HG02840 (cell line): ENCODE results near the gene RB1.

ENCODE experiments used
- ATAC-seq: cut with Tn5 transposase; IDR thresholded peaks from one replicate; pipeline ENCODE4 v1.9.1; 2021; ENCODE audit warnings: mild to moderate bottlenecking, moderate library complexity, moderate number of reproducible peaks; ENCODE audit not compliant: unreplicated experiment, low FRiP score

Gene RB1

DNA sequence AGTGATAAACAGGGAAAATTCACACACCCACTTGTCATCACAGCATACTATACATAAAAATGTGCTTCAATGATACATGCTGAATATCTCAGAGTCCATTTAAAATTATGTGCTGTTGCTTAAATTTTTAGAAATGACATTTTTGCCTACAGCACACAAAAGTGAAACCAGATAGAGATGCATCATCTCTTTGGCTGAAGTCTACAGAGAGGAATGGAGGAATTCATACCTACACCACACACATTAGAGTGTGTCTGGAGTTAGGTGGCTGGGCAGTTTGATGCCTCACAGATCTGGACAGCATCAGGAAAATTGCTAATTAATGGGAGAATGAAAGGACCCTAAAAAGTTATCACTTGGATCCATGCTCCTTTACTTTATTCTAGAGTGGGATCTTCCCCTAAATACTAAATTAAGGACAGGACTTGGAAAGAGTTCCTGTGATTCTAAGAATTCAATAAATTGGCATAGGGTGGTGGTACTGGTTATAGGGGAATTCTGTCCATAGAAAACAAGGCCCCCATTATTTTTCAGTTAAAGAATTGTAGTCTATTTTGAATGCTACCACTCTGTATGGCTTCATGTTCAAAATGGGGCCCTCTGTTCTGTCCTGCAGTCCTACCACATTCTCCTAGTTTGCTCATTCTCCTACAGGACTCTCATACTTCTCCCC, 188.0 kb downstream of the RB1 start:
- ATAC-seq = no peak

DNA sequence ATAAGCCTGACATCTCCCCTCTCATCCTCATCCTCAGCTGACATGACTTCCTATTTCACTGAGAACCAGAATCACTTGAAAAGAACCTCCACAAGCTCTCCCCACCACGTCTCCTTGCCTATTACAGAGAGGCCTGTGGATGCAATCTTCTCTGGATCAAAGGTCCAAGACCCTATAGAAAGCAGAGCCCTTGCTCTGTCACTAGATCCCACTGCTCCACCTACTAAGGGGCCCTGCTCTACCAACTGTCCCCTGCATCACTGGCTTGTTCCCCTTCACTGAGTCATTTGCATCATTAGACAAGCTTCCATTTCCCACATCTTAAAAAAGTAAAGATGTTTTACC, 188.5 kb downstream of the RB1 start:
- peak; percentile 46 for ATAC-seq

DNA sequence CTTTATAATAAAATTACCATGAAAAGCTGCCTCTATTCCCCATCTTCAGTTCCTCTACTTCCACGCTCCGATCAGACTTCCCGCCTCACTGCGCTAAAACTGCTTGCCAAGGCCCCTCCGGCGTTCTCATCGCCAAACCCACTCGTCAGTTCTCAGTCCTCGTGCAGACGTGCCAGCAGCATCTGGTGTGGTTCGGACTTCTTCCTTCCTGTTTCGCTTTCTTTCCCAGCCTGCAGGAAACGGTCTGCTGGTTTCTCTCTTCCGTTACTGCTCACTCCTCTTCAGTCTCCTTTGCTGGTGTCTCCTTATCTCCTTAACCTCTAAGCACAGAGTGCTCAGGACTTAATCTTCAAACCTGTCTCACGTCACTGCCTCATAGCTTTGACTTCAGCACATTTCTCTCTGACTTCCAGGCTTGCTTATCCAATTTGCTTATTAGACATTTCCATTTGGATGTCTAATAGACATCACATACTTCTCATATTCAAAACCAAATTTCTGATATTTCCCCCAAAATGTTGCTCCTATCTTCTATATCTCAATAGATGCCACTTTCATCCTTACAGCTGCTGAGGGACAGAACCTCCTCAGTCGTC, 189.0 kb downstream of the RB1 start:
- peak; percentile 73 for ATAC-seq

DNA sequence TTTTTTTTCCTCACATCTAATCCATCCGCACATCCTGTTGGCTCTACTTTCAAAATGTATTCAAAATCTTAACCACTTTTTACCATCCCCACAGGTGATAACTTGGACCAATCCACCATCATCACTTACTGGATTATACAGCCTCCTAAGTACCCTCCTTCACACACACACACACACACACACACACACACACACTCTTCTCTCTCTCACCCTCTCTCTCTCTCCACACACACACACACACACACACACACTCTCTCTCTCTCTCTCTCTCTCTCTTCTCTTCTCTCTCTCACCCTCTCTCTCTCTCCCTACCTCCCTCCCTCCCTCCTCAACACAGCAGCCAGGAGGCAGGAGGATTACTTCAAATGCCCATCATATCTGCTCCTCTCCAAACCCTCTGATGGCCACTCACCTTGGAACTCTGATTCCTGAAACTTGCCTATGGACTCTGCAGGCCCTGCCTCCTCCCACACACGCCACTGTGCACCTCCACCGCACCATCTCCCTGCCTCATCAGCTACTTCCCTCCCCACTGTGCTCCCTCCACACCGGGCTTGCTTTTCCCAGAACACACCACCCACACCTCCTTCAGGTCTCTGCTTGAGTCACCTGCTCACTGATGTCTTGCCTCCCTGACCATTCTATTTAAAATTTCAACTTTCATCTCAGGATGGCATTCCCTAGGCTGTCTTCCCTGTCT, 189.7 kb downstream of the RB1 start:
- ATAC-seq = no peak

DNA sequence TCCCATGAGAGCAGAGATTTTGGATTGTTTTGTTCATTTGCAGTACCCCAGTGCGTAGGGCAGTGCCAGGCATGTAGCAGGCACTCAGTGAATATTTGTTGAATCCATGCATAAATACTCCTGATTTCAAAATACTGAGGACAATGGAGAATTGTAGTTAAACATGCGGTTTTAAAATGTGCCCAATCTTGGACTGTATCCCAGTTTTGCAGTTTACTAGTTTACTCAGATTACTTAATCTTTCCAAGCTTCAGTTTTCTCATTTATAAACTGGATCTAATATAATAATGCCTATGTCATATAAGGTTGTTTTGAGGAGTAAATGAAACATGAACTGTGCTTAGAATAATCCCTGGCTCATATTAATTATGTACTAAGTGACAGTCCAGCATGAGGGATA, 190.3 kb downstream of the RB1 start:
- no peak for ATAC-seq

DNA sequence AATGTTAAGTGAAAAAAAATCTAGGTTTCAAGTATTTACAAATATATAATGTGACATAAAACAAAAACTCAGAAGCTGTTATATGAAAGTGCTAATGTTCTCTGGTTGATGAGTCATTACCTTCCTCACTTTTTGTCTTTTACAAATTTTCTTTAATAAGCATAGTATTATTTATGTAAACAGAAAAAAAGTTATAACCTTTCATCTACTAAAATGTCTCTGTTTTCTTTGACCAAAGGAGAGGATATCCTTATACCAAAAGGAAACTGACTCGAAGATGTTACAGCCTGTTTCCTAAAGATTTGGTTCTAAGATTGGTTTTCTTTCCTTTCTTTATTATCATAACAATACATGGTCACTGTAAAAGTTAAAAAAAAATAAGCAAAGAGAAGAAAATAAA, 191.3 kb downstream of the RB1 start:
- no peak for ATAC-seq

DNA sequence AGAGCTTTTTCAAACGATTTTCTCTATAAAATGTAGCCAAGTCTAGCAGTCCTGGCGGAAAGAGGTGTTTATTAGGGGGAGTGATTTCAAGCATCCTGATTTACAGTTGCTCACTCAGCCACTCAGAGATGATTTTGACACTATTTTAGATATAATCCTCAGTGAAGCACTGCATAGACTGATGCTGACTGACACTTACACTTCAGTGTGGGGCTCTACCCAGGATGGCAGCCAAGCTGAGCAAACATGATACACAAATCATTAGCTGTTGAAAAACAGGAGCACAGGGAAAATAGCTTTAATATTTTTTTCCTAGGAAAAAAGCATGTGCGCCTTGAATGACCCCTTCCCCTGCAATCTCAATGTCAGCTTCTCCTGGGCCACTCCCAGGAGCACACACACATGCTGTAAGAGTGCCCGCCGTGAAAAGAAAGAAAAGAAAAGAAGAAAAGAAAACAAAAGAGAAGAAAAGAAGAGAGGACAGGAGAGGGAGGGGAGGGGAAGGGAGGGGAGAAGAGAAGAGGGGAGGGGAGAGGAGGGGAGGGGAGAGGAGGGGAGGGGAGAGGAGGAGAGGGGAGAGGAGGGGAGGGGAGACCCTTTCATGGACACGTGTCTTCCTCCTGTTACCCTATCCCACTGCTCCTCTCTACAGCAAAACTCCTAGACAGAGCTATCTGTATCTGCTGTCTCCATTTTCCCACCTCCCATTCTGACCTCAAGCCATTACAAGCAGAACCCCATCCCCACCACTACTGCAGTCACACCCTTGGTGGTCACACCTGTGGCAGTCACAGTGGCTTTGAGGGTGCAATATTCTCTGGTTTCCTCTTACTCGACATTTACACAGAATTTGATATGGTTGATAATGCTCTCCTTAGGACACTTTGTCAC, 193.0 kb downstream of the RB1 start:
- no peak for ATAC-seq

DNA sequence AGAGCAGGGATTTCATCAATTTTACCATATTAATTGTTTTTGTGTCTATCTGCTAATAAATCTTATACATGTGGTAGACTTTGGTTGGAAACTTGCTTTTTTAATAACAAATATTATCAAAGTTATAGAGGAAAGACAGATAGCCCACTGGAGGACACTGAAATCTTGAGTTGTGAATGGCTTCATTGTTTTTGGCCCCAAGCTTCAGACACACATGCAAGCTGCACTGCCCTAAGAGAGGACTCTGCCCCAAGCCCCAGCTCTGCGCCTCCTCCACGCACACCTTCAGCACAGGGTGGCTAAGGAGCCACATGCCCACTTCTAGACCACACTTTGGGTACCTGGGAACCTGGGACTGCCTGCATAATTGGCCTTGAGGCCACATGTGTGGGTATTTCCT, 194.1 kb downstream of the RB1 start:
- no peak for ATAC-seq

DNA sequence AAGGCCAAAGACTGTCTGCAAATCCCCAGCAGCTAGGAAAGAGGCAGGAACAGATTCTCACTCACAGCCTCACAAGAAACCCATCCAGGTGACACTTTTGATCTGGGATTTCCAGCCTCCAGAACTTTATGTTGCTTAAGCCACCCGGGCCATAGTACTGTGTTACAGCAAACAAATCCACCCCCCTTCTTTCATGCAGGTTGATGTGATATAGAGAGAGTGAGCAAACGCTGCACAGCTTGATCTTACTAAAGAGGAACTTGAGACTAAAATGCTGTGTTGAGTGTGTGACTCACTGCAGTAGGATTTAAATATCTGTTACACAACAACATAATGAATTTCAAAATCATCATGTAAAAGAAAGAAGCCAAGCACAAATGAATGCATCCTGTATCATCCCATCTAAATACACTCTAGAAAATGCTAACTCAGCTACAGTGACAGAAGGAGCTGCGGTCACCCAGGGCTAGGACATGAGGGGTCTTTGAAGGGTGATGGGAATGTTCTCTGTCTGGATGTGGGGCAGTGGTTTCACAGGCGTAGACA, 197.2 kb downstream of the RB1 start:
- no peak for ATAC-seq

DNA sequence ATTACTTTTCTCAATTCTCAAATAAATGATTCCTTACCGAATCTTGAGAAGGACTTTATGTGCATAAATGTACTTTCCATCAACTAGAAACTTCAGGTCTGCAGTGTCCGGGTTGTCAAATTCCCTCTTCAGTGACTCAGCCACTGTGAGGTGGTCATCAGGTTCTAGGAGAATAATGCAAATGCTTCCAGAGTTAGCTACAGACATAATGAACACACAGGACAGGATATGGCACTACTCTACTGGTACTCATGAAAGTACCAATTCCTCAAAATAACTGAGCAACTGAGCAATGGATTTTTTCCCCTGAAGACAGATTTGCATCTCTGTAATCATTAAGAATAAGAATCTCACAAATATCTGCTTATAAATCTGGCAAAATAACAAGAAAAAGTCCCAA, 198.2 kb downstream of the RB1 start:
- ATAC-seq = no peak

DNA sequence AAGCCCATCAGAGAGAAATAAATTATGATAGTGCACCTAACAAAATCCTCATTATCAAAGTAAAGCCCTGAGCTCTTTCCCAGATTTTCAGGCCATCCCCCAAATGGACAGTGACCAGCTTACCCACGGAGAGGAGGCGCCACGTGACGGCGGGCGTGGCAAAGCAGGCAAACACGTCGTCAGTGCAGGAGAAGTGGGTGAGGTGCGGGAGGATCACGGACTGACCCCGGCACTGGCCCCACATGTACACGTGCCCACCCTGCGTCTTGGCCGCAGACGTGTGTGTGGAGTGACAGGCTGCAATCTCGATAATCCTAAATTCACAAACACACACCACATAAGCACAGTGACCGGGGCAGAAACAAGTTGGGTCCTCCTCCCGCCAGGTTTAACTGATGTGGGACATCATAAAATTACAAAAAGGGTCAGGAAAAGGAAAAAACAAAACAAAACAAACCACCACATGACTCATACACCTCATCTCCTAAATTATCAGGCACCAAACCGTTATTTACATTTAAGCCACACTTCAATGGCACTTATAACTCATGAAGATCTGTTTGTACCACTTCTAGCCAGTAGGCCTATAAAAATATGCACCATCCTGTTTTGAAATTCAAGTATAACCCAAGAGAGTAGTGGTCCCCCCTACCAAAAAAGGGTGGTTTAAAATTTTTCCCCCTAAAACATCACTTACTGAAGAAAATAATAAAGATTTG, 199.2 kb downstream of the RB1 start:
- no peak for ATAC-seq

DNA sequence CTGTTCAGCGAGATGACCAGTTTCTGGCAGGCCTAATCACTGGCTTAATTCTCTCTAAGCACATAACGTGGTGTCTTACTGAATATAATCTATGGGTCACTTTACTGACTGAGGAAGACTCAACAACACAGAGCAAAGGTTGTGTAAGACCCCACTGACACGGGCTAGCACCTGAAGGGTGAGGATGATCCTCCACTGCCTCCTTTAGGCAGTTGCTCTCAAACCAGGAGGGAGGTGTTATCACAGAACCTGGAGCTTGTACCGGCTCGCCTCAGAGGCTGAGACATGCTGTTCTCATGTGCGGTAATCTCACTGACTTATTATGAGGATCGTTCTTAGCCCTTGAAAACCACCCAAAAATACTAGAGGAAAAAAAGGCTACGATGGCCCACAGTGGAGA, 201.1 kb downstream of the RB1 start:
- no peak for ATAC-seq

DNA sequence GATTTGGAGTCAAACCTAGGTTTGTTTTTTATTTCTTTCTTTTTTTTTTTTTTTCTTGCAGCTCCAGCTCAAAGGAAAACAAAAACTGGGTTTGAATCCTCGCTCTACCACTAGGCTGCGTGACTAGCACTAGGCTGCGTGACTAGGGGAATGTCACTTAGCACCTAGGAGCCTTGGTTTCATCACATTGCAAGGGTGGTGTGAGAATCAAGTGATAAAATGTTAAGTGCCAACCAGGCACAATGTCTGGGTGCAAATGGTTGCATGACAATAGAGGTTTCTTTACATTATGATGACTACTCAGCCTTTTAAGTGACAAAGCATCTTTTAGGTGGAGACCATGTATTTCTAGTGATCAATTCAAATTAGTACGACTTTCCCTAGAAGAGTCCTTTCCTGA, 201.5 kb downstream of the RB1 start:
- no peak for ATAC-seq

DNA sequence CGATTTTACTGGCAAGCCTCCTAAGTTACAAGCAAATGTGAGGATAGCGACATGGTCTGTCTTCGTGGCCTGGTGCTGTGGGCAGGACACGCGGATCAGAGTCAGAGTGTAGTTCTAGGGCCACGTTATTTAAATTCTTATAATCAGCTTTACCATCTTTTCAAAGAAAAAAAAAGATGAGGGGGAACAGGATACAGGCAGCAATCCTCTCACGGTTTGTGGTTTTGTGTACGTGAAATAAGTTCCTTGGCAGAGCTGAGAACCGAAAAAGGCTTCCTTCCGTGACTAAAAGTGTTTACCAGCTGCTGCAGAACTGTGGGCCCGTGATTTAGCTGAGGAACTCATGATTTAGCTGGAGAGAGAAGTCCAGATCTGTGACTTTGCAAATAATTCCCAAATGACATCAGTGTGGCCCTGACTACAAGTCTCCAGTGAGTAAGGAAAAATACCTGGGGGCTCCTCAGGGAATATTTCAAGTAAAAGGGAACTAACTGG, 202.1 kb downstream of the RB1 start:
- ATAC-seq = peak; percentile 65

DNA sequence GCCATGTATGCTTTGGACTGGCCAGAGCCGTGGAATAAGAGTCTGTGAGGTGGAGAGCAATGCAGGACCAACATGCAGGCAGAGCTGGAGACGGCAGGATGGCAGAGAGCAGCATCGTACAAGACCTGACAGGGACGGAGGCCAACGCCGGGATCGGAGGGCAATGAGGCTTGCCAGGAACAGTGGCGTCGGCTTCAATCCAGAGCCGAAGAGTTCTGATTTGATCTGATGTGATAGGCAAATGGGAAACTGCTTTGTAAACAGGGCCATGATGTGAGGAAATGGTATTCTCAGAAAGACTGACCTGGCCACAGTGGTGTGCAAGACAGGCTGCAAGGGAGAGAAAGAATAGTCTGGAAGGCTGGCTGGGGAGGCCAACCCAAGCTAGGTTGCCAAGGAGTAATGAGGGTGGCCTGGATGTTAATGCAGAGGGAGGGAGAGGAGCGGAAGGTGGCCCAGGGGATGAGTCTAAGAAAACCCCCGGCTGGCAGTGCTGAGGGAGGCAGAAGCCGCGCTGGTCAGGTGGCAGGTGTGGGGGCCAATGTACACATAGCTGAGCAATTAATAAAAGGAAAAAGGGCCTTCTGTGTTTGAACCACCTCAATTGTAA, 202.6 kb downstream of the RB1 start:
- peak; percentile 26 for ATAC-seq

DNA sequence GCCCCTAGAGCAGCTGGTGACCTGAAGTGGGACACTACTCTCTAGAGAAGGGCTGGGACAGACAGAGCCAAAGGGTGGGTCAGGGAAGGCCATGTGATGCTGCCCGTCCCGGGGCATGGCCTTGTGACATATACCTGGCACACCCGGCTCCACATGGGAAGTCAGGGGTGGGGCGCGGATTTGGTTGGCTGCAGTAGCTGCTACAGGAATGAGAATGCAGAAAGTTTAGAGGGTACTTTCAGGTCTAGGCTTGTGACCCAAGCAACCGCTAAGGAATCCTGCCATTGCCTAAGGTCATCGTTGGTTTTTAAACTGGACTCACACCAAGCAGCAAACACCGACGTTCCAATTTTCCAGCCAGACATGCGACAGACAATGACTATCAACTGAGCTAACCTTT, 203.5 kb downstream of the RB1 start:
- ATAC-seq = no peak

DNA sequence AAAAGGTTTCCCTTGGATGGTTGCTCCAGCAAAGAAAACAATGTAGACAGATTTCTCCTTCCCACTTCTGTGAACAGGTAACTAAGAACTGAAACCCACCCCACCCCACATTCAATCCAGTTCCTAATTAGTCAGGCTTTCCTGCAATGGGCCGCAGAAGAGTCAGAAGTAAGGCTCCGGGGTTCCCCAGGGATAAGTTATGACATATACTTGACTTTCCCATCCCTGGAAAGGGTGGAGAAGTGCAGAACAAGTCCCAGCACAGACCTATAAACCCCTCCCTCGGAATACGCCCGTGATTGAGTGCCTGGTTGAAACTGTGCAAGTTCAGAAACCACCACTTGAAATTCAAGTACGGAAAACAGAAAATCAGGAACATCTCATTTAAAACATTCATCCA, 204.5 kb downstream of the RB1 start:
- ATAC-seq = no peak

DNA sequence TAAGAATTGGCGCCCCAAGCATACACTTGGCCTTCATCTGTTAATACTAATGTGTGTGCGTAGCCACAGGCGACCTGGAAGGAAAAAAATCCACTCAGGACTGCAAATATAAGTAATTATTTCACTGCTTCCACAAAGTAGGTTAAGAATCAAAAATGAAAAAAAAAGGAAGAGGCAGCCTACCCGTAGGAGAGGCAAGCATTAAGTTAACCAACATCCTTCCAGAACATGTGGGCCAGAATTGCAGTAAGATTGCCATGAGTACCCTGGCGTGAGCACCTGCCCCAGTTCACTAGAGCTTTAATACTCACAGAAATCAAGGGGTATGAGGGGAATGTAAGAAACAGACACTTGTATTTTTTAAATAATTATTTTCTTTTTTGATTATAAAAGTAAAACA, 207.1 kb downstream of the RB1 start:
- no peak for ATAC-seq

DNA sequence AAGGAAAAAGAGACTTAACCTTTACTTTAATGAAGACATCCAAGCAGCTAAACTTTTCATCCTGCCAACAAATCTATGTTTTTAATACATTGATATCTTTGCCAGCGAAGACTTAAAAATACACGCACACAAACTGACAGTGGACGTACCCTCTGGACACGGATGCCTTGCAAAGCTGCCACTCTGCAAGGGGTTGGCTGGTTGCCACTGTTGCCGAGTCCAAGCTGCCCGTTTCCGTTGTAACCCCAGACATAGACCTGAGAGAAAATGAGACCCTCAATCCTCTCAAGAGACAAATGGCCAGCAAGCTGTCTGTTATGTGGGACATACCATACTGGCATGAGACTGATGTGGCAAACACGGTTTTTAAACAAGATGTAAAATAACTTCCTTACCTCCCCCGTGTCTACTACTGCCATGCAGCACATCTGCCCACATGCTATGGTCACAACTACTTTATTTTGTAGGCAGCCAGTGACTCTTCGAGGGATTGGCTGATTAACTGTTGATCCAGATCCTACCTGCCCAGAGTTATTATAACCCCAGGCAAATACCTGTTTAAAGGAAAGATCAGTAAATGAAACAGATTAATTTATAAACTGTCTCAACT, 208.2 kb downstream of the RB1 start:
- no peak for ATAC-seq
